GM18507 (cell line): ENCODE data around the gene ERG.

ENCODE experiments used
- DNase-seq: peaks from one replicate; pipeline ENCODE4 v3.0.0; 2011; ENCODE audit warnings: low read depth; ENCODE audit not compliant: insufficient read length; ENCODE audit errors: extremely low spot score
- FAIRE-seq: peaks from 2 replicates; lab custom pipeline; 2011; peaks lifted over from hg19 to GRCh38; lab: Jason Lieb, UNC

Gene ERG

DNA sequence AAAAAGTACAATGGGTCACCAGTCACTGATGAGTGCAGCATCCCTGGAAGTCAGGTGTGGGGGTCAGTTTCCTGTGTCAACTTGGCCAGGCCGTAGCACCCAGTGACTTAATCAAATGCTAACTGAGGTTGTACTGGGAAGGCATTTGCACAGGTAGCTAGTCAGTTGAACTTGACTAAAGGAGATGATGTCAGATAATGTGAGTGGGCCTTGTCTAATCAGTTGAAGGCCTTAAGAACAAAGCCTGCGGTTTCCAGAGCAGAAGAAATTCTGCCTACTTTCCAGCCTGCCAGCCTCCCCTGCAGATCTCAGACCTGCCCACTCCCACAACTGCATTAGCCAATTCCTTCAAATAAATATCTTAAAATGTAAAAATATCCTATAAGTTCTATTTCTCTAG, 57.1 kb downstream of the ERG start:
- DNase-seq (no peak), FAIRE-seq (no peak)

DNA sequence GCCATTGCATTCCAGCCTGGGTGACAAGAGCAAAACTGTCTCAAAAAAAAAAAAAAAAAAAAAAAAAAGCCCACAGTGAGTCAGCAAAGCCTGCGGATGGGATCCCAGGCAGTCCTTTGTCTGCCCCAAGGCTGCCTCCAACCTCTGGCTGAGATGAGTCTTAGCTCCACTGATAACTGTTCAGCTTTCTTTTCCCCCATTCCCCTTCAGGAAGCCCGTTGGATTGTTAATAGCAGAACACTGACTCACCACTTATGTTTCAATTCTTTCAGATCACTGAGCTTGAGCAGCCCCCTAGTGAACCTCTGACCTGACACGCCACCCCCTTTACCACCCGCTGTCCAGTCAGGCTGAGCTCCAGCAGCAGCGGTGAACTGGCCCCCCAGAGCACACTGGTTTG, 57.5 kb downstream of the ERG start:
- DNase-seq = no peak

DNA sequence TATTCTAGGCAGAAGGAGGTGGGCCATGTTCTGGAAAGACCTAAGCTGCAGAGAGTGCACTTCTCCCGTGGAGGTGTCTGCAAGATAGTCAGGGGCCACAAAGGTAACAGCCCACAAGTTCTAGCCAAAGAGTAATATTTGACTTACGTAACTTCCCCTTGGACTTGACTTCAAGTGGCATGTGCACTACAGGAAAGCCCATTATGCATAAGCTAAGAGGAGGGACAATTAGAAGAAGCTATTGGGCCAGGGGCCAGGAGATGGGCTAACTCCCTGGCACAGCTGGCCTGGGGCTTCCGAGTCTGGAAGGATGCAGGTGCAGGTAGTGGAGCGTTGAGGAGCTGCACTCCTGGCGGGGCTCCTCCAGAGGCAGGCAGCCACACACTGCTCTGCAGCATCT, 58.3 kb downstream of the ERG start:
- FAIRE-seq (no peak), DNase-seq (no peak)

More for the DNA sequence above, 57.5 kb downstream of the ERG start:
- FAIRE-seq = no peak

DNA sequence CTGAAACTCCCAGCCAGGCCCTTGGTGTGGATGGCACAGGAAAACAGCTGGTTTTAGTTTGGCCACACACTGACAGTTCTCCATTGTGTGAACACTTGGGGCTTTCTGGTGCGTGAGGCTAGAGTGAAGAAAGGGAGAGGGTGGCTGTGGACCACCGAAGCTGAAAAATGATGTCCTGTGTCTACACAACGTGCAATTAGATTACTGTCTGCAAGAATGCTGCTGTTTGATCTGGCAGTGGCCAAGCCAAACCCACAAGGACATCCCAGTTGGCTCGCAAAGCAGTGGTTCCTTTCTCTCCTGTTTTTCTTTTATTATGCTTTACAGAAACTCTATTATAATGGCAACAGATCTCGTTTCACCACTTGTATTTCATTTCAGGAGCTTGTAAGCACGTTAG, 58.9 kb downstream of the ERG start:
- no peak for FAIRE-seq
- DNase-seq = no peak

DNA sequence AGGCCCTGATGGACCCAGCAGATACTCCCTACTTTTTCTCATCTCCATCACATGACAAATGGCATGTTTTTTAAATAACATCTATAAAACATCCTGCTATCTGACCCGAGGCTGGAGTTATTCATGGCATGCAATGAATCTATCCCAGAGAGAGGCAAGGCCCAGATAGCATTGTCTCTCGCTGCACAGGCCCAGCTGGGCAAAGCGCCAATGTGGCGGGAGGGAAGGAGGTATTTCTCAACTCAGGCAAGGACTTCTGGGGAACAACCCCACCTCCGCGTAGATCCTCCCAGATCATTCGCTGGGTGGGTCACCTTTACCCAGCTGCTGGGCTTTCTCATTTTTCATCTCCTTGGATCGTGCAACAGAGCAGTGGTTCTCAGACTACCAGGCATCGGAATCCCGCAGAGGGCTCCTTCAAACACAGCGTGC, 59.8 kb downstream of the ERG start:
- FAIRE-seq = no peak
- no peak for DNase-seq

DNA sequence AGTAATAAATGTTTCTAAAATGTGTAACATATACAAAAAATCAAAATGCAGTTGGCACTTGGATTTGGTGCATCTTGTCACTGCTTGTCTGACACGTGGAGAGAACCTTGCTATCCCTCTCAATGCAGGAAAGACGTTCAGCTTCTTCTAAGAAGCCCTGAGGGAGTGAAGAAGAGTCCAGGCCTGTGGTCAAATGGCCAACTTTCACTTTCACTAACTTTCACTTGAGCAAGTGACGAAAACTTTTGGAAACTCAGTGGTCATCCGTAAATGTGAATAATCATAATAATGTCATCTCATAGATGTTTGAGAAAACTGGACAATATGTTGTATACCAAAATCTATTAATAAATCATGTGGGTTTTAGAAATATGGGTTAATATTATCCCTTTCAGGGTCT, 61.9 kb downstream of the ERG start:
- DNase-seq = no peak
- no peak for FAIRE-seq

DNA sequence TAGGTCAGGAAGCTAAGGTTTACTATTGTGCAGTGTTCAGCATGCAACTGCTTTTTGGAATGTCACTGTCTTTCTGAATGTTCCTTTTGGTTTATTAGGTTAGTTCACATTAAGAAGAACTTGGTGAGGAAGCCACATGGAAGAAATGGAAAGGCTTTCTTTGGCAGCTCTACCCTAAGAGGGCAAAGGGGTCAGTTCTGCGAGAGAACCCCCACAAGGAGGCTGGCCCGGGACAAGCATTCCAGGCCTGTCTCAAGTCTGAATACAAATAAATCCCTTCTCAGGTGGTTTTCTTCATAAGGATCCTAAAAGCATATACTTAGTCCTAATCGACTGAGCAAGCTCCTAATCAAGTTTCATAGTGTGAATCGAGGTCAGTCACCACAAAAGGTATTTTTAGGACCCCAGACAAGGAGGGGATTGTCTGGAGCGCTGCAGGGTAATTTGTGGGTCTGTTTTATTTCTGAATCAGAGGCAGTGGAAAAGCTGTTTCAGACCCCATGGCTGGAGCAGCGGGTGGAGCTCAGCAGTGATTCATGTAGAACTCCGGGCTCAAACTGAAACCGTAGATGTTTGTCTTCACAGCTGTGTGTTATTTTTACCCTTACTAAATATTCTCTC, 63.3 kb downstream of the ERG start:
- DNase-seq = no peak
- no peak for FAIRE-seq

DNA sequence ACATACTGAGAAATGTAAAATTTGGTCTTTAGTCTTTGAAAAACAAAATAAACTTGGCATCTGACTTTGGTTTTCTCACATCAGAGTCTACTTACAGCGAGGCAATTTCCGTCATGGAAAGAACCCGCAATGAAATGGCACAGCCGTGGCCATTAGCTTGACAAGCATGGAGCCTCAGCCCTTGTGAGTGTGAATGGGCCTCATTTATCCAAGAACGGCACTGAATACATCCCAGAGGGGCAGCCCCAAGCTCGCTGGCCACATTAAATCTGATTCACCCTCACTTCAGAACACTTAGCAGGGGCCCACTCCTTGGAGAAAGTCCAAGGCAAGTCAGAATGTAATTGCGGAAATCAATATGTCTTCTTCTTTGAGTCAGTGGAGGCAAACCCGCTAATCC, 64.8 kb downstream of the ERG start:
- FAIRE-seq = no peak
- no peak for DNase-seq

DNA sequence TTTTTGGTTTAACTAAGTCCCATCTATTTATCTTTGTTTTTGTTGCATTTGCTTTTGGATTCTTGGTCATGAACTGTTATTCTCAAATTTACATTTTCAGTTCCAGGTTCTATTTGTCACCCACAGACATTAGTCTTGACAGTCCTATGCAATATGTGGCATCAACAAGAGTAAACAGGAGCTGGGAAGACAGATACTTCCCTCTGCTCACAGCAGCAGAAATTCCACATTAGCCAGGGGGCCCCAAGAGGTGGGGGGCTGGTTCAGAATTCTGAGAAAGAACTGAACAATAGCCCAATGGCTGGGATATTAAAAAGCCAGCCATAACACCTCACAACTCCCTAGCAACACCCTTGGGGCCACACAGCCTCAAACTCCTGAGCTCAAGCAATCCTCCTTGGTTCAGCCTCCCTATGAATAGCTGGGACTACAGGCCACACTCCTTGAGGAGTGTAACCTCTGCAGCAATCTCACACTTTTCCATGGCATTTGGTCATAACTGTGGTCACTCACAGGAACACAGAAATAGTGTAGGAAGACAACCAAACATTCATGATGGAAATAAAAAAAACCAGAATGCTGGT, 67.8 kb downstream of the ERG start:
- FAIRE-seq = no peak

DNA sequence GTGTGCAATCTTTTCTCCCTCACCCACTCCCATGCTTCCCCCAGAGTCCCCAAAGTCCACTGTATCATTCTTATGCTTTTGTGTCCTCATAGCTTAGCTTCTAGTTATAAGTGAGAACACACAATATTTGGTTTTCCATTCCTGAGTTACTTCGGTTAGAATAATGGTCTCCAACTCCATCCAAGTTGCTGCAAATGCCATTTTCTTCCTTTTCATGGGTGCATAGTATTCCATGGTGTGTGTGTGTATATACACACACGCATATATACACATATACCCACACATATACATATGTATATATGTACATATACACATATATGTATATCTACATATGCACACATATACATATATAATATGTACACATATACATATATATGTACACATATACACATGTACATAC, 69.3 kb downstream of the ERG start:
- FAIRE-seq = no peak
- DNase-seq = no peak

More for the DNA sequence above, 67.8 kb downstream of the ERG start:
- DNase-seq = no peak

DNA sequence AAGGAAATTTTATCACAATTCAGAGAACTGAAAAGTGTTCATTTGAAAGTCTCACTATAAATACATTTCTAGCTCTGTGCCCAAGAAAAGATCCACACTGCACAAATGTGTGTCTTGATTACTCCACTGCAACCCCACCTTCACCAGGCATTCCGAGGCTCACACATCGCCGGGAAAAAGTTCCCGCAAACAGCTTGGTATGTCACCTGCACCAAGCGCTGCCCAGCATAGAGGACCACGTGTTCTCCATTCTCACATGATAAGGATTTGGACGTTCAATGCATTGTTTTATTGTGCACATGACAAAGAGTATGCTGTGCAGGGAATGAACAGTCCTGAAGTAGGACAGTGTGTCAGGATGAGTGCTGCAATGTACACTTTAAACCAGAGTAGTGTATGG, 70.1 kb downstream of the ERG start:
- FAIRE-seq (no peak), DNase-seq (no peak)

DNA sequence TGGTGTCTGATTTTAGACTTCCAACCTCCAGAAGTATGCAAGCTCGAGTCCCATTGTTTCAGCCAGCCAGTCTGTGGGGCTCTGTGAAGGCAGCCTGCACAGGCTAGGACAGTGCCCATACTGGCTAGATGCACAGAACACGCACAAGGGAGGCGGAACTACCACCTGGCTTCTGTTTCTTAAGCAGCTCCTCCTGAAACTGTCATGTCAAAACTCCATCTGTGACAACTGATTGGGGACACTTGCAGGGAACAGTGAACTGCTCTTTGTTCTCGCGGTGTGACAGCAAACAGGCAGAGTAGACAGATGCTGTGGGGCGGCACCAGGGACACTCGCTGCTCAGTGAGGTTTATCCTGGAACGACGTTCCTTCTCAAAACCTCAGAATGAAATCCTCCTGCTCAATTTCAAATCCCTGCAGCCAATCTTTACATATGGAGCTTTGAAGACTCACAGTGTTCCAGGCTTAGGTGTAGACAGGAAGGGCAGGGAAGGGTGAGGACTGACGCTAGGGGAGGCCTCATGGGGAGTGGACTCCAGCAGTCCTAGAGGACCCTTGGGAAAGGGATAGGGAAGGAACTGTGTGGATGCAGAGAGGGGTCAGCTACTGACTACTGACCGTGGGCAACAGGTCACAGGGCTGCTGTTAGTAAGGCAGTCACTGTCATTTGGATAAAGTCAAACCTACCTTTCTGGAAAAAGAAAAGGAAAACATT, 73.8 kb downstream of the ERG start:
- FAIRE-seq = no peak

DNA sequence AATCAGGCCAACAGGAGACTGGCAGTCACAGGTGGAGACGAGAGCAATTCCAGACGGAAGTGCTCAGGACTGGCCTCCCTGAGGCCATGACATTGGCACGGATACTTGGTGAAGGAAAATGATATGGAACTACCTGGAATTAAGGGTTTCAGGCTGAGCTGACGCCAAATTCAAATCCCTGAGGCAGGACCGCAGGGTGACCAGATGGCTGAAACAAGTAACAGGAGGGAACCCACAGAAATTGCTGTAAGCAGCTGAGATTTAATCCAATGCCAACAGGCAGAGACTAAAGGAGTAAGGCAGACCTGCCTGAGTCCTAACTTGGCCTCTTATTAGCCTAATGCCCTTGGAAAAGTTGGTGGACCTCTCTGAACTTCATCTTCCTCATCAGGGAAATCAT, 76.2 kb downstream of the ERG start:
- no peak for DNase-seq
- FAIRE-seq = no peak

More for the DNA sequence above, 73.8 kb downstream of the ERG start:
- DNase-seq = no peak

DNA sequence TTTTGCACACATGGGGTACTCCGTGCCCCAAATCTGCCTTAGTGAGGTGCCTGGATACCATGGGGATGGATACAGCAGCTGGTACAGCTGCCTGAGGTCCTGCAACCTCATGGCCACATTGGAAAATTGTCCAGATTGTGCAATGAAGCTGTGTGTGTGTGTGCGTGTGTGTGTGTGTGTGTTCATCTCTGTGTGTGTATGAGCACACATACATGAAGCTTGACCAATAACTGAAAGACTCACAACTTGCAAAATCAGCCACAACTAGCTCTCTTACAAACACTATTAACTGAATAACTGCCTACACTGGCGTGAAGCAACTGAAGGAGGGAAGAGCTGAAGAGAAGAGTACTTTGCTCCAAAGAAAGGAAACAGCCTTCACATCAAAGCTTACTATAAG, 78.1 kb downstream of the ERG start:
- no peak for DNase-seq
- no peak for FAIRE-seq

DNA sequence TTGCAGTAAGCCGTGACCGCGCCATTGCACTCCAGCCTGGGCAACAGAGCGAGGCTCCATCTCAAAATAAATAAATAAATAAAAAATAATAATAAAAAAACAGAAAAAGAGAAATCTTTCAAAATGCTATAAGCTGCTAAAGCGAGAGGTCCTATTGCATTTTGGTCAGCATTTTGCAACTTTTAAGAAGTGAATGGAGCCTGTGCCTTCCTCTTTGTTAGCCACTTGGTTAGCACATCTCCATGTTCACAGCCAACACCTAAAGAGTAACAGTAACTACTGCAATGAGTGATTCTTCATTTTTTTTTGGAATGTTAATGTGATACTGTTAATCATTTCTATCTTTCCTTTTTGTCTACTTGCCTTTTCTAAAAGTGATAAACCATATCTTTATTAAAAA, 80.6 kb downstream of the ERG start:
- DNase-seq = no peak
- no peak for FAIRE-seq

DNA sequence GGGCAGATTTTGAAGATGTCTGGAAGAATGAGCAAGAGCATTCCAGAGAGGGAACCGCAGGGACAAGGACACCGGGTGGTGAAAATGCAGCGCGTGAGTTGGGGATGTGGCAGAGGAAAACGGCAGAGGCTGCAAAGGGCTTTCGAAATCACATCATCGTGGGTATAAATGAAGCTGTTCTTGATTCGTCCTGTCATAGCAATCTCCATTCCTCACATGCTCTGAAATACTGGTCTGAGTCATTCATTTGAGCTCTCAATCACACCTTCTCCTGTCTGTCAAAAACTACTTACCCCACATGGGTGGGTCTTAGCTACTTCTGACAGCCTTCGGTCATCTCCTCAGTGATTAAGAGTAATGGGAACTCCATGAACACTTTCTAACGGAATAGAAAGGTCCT, 81.5 kb downstream of the ERG start:
- no peak for FAIRE-seq
- DNase-seq = no peak

DNA sequence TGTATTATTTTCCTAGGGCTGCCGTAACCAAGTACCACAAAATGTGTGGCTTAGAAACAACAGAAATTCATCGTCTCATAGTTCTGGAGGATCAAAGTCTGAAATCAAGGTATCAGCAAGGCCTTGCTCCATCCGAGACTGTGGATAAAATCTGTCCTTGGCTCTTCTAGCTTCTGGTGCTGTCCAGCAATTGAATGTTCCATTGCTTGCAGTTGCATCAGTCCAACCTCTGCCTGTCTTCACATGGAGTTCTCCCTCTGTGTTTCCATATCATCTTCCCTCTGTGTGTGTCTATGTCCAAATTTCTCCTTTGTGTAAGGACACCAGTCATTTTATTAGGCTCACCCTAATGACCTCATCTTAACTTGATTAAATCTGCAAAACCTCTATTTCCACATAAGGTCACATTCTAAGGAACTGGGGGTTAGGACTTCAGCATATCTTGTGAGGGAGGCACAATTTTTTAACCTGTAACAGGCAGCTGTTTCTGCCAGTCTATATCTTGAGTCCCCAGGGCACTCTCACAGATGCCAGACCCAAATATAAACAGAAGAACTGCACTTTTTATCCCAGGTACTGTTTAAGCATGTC, 84.2 kb downstream of the ERG start:
- no peak for FAIRE-seq

DNA sequence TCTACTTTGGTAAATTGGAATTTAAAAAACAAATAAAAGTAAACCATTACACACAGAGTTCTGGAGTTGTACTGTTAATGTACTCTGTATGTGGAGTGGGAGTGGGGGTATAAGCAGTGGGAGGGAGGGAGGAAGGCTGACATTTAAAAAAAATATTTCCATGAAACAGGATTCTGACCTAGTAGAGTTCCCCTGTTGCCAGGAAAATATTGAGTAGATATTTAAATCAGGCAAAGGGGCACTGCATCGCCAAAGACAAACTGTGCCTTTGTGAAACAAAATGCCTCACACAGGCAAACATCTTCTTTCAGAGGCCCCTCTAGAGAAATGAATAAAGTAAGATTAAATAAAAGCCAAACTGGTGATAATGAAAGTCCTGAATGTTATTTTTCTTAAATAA, 87.8 kb downstream of the ERG start:
- no peak for FAIRE-seq
- DNase-seq = no peak

More for the DNA sequence above, 84.2 kb downstream of the ERG start:
- DNase-seq = no peak

DNA sequence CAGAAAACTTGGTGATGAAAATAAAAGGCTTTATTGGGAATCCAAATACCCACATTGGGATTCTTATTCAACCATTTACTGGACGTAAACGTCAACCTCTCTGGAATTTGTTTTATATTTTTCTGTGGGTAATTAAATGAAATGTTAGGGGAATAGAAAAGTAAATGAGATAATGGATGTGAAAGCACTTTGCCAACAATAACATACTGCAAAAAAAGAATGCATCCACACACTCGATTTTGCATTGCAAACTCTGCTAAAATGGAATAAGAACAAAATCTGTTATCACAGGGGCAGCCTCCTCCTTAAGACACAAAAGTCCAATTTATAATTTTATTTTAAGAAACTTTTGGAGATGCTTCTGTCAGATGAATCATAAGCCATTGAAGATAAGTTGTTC, 88.4 kb downstream of the ERG start:
- no peak for DNase-seq

DNA sequence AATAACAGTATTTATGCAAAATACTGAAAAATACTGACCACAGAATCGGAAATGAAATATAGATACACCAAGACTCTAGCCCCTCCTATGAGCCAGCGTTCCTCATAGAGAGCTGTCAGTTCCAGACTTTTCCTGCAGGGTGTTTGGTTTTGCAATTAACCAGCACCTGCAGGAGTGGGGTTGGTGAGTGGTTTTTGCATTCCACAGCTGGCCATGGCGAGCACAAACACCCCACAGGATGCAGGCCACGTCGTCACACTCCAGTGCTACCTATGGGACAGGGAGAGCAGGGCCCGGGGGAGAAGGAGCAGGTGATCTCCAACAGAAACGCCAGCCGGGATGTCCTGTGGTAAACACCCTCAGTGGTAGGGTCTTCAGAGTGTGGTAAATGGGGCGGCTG, 94.1 kb downstream of the ERG start:
- no peak for FAIRE-seq
- DNase-seq = no peak

More for the DNA sequence above, 88.4 kb downstream of the ERG start:
- FAIRE-seq = no peak

DNA sequence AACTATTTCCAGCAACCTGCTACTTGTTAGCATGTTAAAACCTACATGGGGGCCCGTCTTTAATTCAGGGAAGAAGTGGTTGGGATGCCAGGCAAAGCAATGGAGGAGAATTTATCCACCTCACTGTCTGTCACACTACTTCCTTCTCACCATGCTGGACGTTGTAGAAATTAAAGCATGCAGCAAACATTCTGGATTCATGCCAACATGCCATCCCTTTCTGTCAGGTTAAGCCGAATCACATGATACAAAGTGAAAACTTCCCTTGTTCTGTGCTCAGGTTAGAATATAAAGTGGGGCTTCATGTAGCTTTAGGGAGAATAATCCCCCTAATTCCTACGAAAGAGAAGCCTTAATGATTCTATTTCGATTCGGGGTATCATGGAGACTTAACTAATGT, 95.5 kb downstream of the ERG start:
- FAIRE-seq (no peak), DNase-seq (no peak)
